ENCODE data around the gene ROR2.

The ROR2 gene

DNA sequence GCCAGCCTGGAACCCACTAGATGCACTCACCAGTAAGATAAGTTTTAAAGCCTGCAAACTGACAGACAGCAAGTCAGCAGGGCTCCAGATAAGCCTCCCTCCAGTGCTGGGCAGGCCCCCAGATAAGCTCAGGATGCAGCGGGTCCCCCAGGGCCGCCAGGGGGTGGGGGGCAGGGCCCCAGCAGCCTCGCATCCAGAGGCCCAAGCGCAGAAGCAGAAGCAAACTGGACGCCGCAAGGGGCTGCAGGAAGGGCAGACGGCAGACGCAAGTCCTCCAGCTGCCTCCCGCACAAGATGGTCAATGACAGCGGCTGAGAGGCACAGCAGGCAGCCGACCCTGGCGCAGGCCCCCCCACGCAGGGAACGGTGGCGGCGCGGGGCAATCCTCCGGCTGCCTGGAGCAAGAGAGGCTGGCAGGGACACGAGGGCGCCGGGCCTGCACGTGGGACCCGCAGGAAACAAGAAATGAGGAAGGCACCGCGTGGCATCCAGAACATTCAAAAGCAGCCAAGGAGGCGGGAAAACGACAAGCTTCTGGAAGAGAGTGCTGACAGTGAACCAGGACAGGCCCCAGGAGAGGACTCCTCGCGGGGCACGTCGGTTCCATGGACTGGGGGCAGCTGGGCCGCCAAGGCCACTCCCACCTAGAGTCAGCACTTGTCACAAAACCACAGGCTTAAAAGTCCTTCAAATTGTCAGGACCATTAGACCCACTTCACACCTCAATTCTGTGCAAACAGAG lies 49.8 kb downstream of the ROR2 start:
- DNase-seq: no peak

DNA sequence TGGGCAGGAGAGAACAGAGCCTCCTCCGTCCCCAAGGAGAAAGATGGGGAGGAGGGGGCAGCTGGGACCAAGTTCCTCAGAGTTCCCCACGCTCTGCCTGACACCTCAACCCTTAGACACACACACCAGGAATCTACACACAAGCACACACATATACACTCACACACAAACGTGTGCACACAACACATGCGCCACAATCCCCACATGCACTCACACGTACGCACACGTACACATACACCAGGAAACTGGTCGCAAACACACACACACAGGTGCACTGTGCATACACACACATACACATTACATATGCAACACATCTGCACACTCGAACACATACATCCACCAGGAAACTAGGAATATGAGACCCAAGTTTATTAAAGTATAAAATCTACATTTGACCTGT lies 50.4 kb downstream of the ROR2 start:
- no peak for DNase-seq

DNA sequence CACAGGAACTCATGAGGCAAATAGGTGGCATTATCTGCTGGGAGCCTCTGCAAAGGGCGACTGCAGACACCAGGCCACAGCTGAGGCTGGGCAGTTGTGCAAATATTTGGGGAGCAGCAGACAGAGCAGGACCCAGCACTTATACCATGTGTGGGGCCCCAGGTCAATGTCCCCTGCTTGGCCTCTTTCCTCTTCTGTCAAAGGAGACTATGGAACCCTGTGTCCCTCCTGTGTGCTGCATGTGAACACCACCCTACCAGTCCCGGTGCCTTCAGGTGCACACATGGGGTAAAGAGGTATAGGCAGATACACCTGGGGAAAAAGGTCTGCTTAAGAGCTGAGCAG lies 50.8 kb downstream of the ROR2 start:
- no peak for DNase-seq

GRCh38 chr9:91898451-91899218 lies 51.4 kb downstream of the ROR2 start:
- DNase-seq: no peak

DNA sequence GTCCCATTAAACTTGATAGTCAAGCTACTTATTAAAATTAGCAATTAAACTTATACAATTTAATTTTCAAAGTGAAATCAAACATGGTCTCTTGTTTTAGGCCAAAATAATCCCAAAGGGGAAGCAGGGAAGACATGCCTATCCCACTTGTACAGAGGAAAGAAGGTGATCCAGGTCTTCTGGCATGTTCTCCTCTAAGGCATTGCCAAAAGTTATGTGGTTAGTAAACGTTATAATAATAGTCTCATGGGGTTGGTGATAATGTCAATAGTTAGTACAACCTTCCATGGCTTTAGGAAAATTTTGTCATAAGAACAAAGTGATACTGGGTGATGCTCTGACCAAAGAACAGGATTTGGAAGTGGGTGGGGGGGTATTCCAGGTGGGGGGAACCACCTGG lies 52.8 kb downstream of the ROR2 start:
- DNase-seq: no peak

- no peak for DNase-seq
Observed at GRCh38 chr9:91896513-91897121, 53.4 kb downstream of the ROR2 start.

- DNase-seq: no peak
Observed at GRCh38 chr9:91896097-91896496, 53.9 kb downstream of the ROR2 start.

DNA sequence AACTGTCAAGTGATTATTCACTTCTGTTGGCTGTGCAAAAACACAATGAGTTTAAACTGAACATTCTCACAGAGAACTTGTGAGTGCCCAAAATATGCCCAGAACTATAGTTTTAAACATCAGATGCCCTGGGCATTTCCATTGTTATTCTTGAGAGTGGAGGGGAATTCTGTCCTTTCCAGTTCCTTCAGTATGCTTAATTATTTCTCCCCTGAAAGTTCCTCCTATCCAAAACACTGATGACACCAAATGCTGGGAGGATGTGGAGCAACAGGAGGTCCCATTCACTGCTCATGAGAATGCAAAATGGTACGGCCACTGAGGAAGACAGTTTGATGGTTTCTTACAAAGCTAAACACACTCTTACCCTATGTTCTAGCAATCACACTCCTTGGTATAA lies 55.5 kb downstream of the ROR2 start:
- DNase-seq: no peak

- DNase-seq: no peak
Observed at GRCh38 chr9:91894023-91894422, 56.0 kb downstream of the ROR2 start.

DNA sequence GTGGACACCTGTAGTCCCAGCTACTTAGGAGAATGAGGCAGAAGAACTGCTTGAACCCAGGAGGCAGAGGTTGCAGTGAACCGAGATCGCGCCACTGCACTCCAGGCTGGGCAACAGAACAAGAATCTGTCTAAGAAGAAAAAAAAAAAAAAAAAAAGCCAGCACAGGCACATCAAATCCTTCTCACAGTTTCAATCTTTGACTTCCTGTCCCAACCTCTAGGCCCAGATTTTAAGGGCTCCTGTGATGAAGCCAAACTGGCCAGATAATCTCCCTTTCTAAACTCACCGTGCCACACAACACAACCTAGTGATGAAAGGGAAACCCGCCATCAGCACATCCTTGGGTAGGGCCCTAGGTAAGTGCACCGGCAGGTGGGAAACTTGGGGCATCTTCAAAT lies 58.1 kb downstream of the ROR2 start:
- no peak for DNase-seq

GRCh38 chr9:91890662-91891061 lies 59.4 kb downstream of the ROR2 start:
- no peak for DNase-seq

DNA sequence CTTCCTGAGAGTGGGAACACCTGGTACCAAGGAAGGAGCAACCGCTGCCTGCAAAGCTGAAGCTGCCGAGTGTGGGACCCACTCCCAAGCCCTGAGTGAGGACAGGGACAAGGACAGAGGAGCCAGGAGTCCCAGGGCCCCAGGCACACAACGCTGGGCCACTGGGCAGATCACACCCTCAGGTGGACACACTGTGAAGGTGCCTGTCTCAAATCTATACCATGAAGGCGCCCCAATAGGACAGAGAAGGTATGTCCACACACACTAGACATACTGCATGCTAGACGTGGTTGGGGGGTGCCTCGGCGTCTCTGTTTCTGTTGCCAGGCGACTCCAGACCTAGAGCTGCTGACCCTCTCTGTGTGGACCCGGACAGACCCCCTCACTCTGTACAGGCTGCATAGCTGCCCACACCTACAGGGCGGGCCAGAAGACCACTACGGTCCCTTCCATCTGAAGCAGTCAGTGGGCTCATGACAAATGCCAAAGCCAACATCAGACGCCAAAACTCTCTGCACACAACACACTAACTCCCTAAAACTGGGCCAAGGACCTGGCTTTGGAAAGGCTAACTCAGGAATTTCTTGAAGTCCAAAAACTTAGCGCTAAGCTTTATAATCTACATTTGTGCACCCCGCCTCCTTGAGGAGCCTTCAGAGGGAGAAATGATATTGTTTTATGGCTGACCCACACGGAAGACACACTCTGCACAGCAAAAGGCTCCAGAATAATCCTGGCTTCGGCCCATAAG lies 60.7 kb downstream of the ROR2 start:
- DNase-seq: no peak

GRCh38 chr9:91886414-91887076 lies 63.5 kb downstream of the ROR2 start:
- no peak for DNase-seq

- DNase-seq: no peak
Observed at GRCh38 chr9:91885746-91886413, 64.1 kb downstream of the ROR2 start.

DNA sequence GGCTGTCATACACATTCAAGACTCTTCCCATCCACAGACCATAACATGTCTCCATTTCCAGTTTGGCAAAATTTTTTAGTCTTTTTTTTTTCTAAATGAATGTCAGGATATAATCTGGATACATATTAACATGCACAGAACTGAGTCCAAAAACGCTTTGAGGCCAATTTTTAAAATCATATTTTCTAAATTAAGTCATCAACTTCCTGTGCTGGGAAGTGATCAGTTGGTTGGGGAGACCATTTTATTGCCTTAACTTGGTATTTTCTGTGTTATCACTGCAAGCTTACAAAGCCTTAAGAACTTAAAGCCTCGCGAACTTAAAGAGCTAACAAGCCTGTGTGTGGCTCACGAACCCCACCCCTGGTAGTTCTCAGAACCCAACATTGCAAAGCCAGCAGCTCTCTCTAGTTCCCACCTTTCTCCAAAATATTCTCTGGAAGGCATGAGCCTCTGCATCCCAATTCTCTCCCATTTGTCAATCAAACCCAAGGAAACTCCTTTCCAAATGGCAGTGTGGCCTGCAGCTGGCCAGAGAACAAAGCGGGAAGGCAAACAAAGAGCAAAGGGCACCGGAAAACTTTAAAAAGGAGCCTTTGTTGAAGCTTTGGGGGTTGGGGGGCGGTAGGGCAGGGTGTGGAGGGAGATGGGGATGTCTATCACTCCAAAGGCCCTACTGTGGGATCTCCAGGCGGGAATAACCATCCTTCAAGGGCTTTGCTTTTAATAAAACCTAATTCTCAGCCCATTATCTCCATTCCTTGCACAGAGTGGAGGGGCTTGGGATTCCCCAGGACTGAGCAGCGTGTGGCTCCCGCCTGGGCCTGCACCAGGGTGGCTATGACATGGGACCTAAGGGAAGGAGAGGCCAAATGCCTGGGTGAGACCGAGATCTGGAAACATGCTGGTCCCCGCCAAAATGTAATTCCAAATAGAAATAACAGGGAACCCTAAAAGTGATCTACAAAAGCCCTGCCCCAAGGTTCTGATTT lies 65.0 kb downstream of the ROR2 start:
- no peak for DNase-seq

DNA sequence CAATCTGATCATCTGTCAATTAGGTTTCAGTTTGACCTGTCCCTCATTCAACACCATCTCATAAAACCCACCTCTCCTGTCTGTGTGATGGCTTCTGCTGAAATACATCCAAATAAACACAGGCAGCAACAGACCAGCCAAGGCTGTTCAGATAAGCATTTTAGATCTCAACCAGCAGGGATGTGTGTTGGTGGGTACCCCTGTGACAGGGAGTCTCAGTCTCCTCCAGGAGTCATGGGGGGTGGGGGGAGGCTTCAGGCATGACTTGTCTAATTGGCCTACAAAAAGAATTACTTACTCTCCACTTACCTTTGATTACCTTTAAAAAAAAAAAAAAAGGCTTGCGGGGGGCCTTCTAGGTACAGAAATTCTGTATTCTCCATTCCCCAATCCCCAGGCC lies 65.9 kb downstream of the ROR2 start:
- DNase-seq: no peak

DNA sequence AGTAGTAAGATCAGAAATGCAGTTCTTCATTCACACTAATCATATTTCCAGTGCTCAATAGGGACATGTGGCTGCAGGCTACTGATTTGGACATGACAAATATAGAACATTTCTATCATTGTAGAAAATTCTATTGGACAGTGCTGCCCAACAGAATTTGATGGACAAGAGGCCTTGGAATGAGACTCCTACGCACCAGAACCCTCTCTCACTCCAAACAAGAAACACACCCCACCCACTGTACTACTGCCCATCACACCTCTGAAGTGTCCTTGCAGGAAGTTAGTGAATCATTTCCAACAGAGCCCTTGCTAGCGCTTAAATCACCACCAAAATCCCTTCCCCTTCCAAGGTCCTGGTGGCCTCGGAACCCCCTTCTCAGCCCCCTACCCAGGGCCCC lies 66.5 kb downstream of the ROR2 start:
- no peak for DNase-seq

DNA sequence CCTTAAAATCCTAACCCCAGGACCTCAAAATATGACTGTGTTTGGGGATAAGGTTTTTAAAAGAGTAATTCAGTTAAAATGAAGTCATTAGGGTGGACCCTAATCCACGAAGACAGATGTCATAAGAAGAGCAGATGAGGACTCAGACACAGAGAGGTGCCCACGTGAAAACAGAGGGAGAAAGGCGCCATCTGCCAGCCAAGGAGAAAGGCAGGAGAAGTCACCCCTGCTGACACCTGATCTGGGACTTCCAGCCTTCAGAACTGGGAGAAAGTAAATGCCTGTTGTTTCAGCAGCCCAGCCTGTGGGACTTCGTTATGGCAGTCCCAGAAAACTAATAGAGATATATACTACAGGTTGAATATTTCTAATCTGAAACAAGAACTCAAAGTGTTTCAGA lies 67.4 kb downstream of the ROR2 start:
- DNase-seq: no peak

GRCh38 chr9:91880378-91880972 lies 69.6 kb downstream of the ROR2 start:
- DNase-seq: no peak

DNA sequence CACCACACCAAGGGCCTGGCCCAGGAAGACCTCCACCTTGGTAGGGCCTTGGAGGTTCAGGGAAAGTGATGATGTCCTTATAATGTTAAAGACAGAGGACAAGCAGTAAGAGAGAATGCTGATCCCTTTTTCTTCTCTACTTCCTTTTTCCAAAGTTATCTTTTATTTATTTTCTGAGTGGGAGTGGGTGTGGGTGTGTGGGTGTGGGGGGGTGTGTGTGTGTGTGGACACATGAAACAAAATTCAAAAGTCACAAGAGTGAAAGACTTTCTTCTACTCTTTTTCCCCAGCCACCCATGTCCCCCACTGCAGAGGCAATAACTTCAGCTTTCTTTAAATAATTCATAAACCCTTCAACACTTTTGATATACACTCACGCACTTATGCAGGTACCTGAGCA lies 70.8 kb downstream of the ROR2 start:
- no peak for DNase-seq

- DNase-seq: no peak
Observed at GRCh38 chr9:91873637-91874051, 76.4 kb downstream of the ROR2 start.

Measured in CD4-positive, alpha-beta T cell treated with Interleukin-17A for 1 hour (primary cell).